HepG2 (cell line): ENCODE data around the gene EIF3L. TPM values are rescaled to one million over a fixed set of nuclear protein-coding genes. Genes with fewer than 3 reads are reported as not detected.

Experiments
- HNF1A ChIP-seq, 2 experiments: sonication (generic) in 1 of 2; formaldehyde crosslinking in 1 of 2; IDR thresholded peaks; 2 replicates each; pipeline versions ENCODE4 v1.4.0 to v1.6.1; 2016 to 2020; ENCODE audit warnings: borderline replicate concordance in 1 of 2, low read depth in 1 of 2, mild to moderate bottlenecking in 1 of 2, missing genetic modification reagents in 1 of 2
- KLF11 ChIP-seq: IDR thresholded peaks from 2 replicates; pipeline ENCODE4 v1.6.1; 2016; ENCODE audit warnings: missing compliant biosample characterization
- MTF2 ChIP-seq: sonication (generic); formaldehyde crosslinking; IDR thresholded peaks from 2 replicates; pipeline ENCODE4 v1.5.0; 2020; ENCODE audit warnings: missing genetic modification reagents, borderline replicate concordance
- NONO ChIP-seq, 2 experiments: fragments of 450-650 bp in 1 of 2; sonication (generic) in 1 of 2; formaldehyde crosslinking in 1 of 2; IDR thresholded peaks in 1 of 2; conservative IDR thresholded peaks in 1 of 2; 2 replicates each; pipeline versions ENCODE4 v1.6.1 to v1.8.0; 2017 to 2022; ENCODE audit warnings: mild to moderate bottlenecking in 1 of 2, missing genetic modification reagents in 1 of 2, moderate library complexity in 1 of 2
- TFE3 ChIP-seq: IDR thresholded peaks from 2 replicates; pipeline ENCODE4 v1.6.1; 2016
- TP53 ChIP-seq: sonication (generic); formaldehyde crosslinking; conservative IDR thresholded peaks from 2 replicates; pipeline ENCODE4 v1.4.0; 2020; ENCODE audit warnings: missing genetic modification reagents
- U2AF2 ChIP-seq: fragments of 200-400 bp; formaldehyde crosslinking; IDR thresholded peaks from 2 replicates; pipeline ENCODE4 v1.6.1; 2017; ENCODE audit warnings: low read depth, mild to moderate bottlenecking, low read length
- ZNF232 ChIP-seq: sonication (generic); formaldehyde crosslinking; IDR thresholded peaks from 2 replicates; pipeline ENCODE4 v1.4.0; 2020; ENCODE audit warnings: missing genetic modification reagents, borderline replicate concordance
- ZNF615 ChIP-seq: sonication (generic); formaldehyde crosslinking; IDR thresholded peaks from 2 replicates; pipeline ENCODE4 v1.5.0; 2020; ENCODE audit warnings: mild to moderate bottlenecking, missing genetic modification reagents, borderline replicate concordance
- ZNF773 ChIP-seq: sonication (generic); formaldehyde crosslinking; IDR thresholded peaks from 2 replicates; pipeline ENCODE4 v1.4.0; 2020; ENCODE audit warnings: missing genetic modification reagents, borderline replicate concordance
- polyA plus RNA-seq, 8 experiments: library from polyadenylated mRNA; depleted of rRNA in 3 of 8; stranded (reverse) in 7 of 8; unstranded in 1 of 8; fragments of >200 nt; fragmentation: Illumina TruSeq in 4 of 8; extraction: Trizol in 4 of 8; gene quantifications; 2 replicates each; pipeline versions ENCODE4 v1.2.1 to v1.2.3, GENCODE V29; 2011 to 2016; ENCODE audit warnings: low read depth in 4 of 8, missing spikeins in 1 of 8, mixed read lengths in 1 of 8; ENCODE audit not compliant: insufficient read depth in 1 of 8
- total RNA-seq, 5 experiments: library from RNA; depleted of rRNA; stranded (reverse); fragments of >200 nt; fragmentation: Illumina TruSeq; extraction: Trizol; gene quantifications; 2 replicates each; pipeline ENCODE4 v1.2.3, GENCODE V29; 2016; ENCODE audit warnings: low read depth in 1 of 5
- TF ChIP-seq, protein P1 (sequence below): sonication (generic); formaldehyde crosslinking; IDR thresholded peaks from 2 replicates; pipeline ENCODE4 v1.4.0; 2020; ENCODE audit warnings: missing genetic modification reagents, low read depth, mild to moderate bottlenecking, borderline replicate concordance
- TF ChIP-seq, protein P2 (sequence below): sonication (generic); formaldehyde crosslinking; IDR thresholded peaks from 2 replicates; pipeline ENCODE4 v1.5.1; 2020; ENCODE audit warnings: mild to moderate bottlenecking, missing genetic modification reagents, moderate library complexity
- TF ChIP-seq, protein P3 (sequence below): IDR thresholded peaks from 2 replicates; pipeline ENCODE4 v1.6.1; 2016; ENCODE audit warnings: low read depth, control low read depth

EIF3L gene
- total and polyA plus RNA-seq, 2 of the 13 experiments (the other 11 are each of a cell fraction or from before 2014, with no cell fraction given), result 514 to 793 TPM

GRCh38 chr22:37807410-37808293 is 41.6 kb upstream of the EIF3L start, which contains the start of gene GCAT (continued):
- TF ChIP-seq HNF1A (IDR thresholded peaks at IDR 0.05; ENCODE audit: low read depth) (no peak), HNF1A (CRISPR knock-in tag; IDR thresholded peaks at IDR 0.05; ENCODE audit: borderline replicate concordance) (peak; percentile 78; the same call in 1 of the 2 replicates), NONO (IDR thresholded peaks at IDR 0.05) (no peak), NONO (CRISPR knock-in tag; conservative IDR thresholded peaks at IDR 0.05) (peak; percentile 75; the same call in 1 of the 2 replicates), KLF11 (CRISPR knock-in tag) (peak; percentile 72; the same call in 1 of the 2 replicates), U2AF2 (no peak), ZNF615 (CRISPR knock-in tag) (no peak), ZNF773 (CRISPR knock-in tag) (no peak), ZNF232 (CRISPR knock-in tag) (0 out of 2 replicates have a peak, but pooled peaks have one; percentile 14), TP53 (CRISPR knock-in tag) (no peak), MTF2 (CRISPR knock-in tag) (no peak), TFE3 (CRISPR knock-in tag) (0 out of 2 replicates have a peak, but pooled peaks have one; percentile 26)
- TF ChIP-seq, protein P1, sequence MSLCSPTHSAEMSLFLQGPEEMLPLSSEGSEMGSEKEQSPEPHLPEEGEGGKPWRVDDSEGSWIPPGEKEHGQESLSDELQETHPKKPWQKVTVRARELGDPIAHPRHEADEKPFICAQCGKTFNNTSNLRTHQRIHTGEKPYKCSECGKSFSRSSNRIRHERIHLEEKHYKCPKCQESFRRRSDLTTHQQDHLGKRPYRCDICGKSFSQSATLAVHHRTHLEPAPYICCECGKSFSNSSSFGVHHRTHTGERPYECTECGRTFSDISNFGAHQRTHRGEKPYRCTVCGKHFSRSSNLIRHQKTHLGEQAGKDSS (CRISPR knock-in tag), result peak; percentile 77; the same call in 1 of the 2 replicates
- TF ChIP-seq, protein P2, sequence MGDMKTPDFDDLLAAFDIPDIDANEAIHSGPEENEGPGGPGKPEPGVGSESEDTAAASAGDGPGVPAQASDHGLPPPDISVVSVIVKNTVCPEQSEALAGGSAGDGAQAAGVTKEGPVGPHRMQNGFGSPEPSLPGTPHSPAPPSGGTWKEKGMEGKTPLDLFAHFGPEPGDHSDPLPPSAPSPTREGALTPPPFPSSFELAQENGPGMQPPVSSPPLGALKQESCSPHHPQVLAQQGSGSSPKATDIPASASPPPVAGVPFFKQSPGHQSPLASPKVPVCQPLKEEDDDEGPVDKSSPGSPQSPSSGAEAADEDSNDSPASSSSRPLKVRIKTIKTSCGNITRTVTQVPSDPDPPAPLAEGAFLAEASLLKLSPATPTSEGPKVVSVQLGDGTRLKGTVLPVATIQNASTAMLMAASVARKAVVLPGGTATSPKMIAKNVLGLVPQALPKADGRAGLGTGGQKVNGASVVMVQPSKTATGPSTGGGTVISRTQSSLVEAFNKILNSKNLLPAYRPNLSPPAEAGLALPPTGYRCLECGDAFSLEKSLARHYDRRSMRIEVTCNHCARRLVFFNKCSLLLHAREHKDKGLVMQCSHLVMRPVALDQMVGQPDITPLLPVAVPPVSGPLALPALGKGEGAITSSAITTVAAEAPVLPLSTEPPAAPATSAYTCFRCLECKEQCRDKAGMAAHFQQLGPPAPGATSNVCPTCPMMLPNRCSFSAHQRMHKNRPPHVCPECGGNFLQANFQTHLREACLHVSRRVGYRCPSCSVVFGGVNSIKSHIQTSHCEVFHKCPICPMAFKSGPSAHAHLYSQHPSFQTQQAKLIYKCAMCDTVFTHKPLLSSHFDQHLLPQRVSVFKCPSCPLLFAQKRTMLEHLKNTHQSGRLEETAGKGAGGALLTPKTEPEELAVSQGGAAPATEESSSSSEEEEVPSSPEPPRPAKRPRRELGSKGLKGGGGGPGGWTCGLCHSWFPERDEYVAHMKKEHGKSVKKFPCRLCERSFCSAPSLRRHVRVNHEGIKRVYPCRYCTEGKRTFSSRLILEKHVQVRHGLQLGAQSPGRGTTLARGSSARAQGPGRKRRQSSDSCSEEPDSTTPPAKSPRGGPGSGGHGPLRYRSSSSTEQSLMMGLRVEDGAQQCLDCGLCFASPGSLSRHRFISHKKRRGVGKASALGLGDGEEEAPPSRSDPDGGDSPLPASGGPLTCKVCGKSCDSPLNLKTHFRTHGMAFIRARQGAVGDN (CRISPR knock-in tag), result peak; percentile 96
- TF ChIP-seq, protein P3, sequence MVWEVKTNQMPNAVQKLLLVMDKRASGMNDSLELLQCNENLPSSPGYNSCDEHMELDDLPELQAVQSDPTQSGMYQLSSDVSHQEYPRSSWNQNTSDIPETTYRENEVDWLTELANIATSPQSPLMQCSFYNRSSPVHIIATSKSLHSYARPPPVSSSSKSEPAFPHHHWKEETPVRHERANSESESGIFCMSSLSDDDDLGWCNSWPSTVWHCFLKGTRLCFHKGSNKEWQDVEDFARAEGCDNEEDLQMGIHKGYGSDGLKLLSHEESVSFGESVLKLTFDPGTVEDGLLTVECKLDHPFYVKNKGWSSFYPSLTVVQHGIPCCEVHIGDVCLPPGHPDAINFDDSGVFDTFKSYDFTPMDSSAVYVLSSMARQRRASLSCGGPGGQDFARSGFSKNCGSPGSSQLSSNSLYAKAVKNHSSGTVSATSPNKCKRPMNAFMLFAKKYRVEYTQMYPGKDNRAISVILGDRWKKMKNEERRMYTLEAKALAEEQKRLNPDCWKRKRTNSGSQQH, result peak; percentile 64; the same call in 1 of the 2 replicates
